H9 (cell line): ENCODE measurements around the gene C19orf53. TPM values are rescaled to one million over a fixed set of nuclear protein-coding genes. Genes with fewer than 3 reads are reported as not detected.

Experiments used
- DNase-seq: peaks from one replicate; pipeline ENCODE4 v3.0.0-alpha.2; 2017
- H2AFZ ChIP-seq: one replicate; pipeline ENCODE4 v1.6.1; 2013; ENCODE audit warnings: mild to moderate bottlenecking, low read length, control low read depth, moderate library complexity
- H2AK5ac ChIP-seq: 2 replicates; pipeline ENCODE4 v1.6.1; 2013; ENCODE audit warnings: low read length, control low read depth, mixed read lengths; ENCODE audit not compliant: insufficient read length
- H2BK120ac ChIP-seq: one replicate; pipeline ENCODE4 v1.6.1; 2013; ENCODE audit warnings: low read depth, mild to moderate bottlenecking, low read length, control low read depth, inconsistent platforms; ENCODE audit not compliant: poor library complexity, severe bottlenecking
- H2BK12ac ChIP-seq: 2 replicates; pipeline ENCODE4 v1.6.1; 2013; ENCODE audit warnings: low read length, control low read depth, mixed read lengths, low read depth; ENCODE audit not compliant: insufficient read length
- H2BK15ac ChIP-seq: 2 replicates; pipeline ENCODE4 v1.6.1; 2013; ENCODE audit warnings: low read depth, low read length, control low read depth
- H2BK20ac ChIP-seq: one replicate; pipeline ENCODE4 v1.6.1; 2013; ENCODE audit warnings: low read depth, mild to moderate bottlenecking, low read length, control low read depth, inconsistent platforms; ENCODE audit not compliant: poor library complexity, severe bottlenecking
- H2BK5ac ChIP-seq: 2 replicates; pipeline ENCODE4 v1.6.1; 2013; ENCODE audit warnings: low read length, control low read depth, mixed read lengths; ENCODE audit not compliant: insufficient read length
- H3K14ac ChIP-seq: 2 replicates; pipeline ENCODE4 v1.6.1; 2013; ENCODE audit warnings: low read length, control low read depth; ENCODE audit not compliant: insufficient read depth
- H3K18ac ChIP-seq: 2 replicates; pipeline ENCODE4 v1.6.1; 2013; ENCODE audit warnings: low read depth, mild to moderate bottlenecking, mixed read lengths, low read length, control low read depth; ENCODE audit not compliant: insufficient read length
- H3K23ac ChIP-seq: 2 replicates; pipeline ENCODE4 v1.6.1; 2013; ENCODE audit warnings: low read length, control low read depth, mixed read lengths, low read depth; ENCODE audit not compliant: insufficient read length
- H3K23me2 ChIP-seq: 2 replicates; pipeline ENCODE4 v1.6.1; 2013; ENCODE audit warnings: low read depth, mild to moderate bottlenecking, mixed read lengths, low read length, control low read depth; ENCODE audit not compliant: insufficient read length, poor library complexity, severe bottlenecking
- H3K27ac ChIP-seq: 2 replicates; pipeline ENCODE4 v1.5.1; 2013; ENCODE audit warnings: low read length, control low read depth, mixed read lengths, low read depth; ENCODE audit not compliant: insufficient read length
- H3K27me3 ChIP-seq: 2 replicates; pipeline ENCODE4 v1.6.1; 2013; ENCODE audit warnings: low read length, control low read depth, inconsistent platforms; ENCODE audit not compliant: insufficient read depth
- H3K4ac ChIP-seq: 2 replicates; pipeline ENCODE4 v1.6.1; 2013; ENCODE audit warnings: low read depth, mild to moderate bottlenecking, control low read depth, inconsistent platforms, low read length, moderate library complexity
- H3K4me1 ChIP-seq: 2 replicates; pipeline ENCODE4 v1.6.1; 2013; ENCODE audit warnings: low read length, control low read depth, inconsistent platforms; ENCODE audit not compliant: insufficient read depth
- H3K4me2 ChIP-seq: 2 replicates; pipeline ENCODE4 v1.6.1; 2013; ENCODE audit warnings: low read length, control low read depth, mixed read lengths; ENCODE audit not compliant: insufficient read length, insufficient read depth
- H3K56ac ChIP-seq: 2 replicates; pipeline ENCODE4 v1.6.1; 2013; ENCODE audit warnings: low read depth, mild to moderate bottlenecking, mixed read lengths, low read length, control low read depth; ENCODE audit not compliant: insufficient read length
- H3K79me1 ChIP-seq: 2 replicates; pipeline ENCODE4 v1.6.1; 2013; ENCODE audit warnings: low read depth, mild to moderate bottlenecking, moderate library complexity, low read length, control low read depth, inconsistent platforms; ENCODE audit not compliant: insufficient read depth, poor library complexity, severe bottlenecking
- H3K79me2 ChIP-seq: 2 replicates; pipeline ENCODE4 v1.6.1; 2013; ENCODE audit warnings: low read length, control low read depth, inconsistent platforms; ENCODE audit not compliant: insufficient read depth
- H3K9ac ChIP-seq: 2 replicates; pipeline ENCODE4 v1.6.1; 2013; ENCODE audit warnings: low read length, control low read depth, mixed read lengths; ENCODE audit not compliant: insufficient read length; ENCODE audit errors: extremely low read depth
- H3K9me3 ChIP-seq: one replicate; pipeline ENCODE4 v1.6.1; 2013; ENCODE audit warnings: low read depth, low read length, inconsistent platforms; ENCODE audit not compliant: control insufficient read depth
- H3T11ph ChIP-seq: one replicate; pipeline ENCODE4 v1.6.1; 2013; ENCODE audit warnings: mild to moderate bottlenecking, low read length, control low read depth, inconsistent platforms
- H4K20me1 ChIP-seq: one replicate; pipeline ENCODE4 v1.6.1; 2013; ENCODE audit not compliant: control insufficient read depth, insufficient read length, insufficient read depth
- H4K5ac ChIP-seq: 2 replicates; pipeline ENCODE4 v1.6.1; 2013; ENCODE audit warnings: low read depth, mild to moderate bottlenecking, mixed read lengths, low read length, control low read depth; ENCODE audit not compliant: insufficient read length
- H4K8ac ChIP-seq: replicated peaks from 2 replicates; pipeline ENCODE4 v1.6.1; 2013; ENCODE audit warnings: low read length, control low read depth, mixed read lengths, low read depth; ENCODE audit not compliant: insufficient read length
- H4K91ac ChIP-seq: 2 replicates; pipeline ENCODE4 v1.6.1; 2013; ENCODE audit warnings: low read depth, mild to moderate bottlenecking, moderate library complexity, mixed read lengths, low read length, control low read depth; ENCODE audit not compliant: insufficient read length
- H3K27ac Mint-ChIP-seq, 3 experiments: 2 replicates in 2 of 3; 3 replicates in 1 of 3; pipeline ENCODE4 v1.8.0; 2020 to 2021; ENCODE audit warnings: mixed read lengths in 3 of 3, mild to moderate bottlenecking in 1 of 3, moderate library complexity in 1 of 3
- H3K27me3 Mint-ChIP-seq: 2 replicates; pipeline ENCODE4 v1.8.0; 2021; ENCODE audit warnings: low read depth, mild to moderate bottlenecking, moderate library complexity, mixed read lengths
- H3K36me3 Mint-ChIP-seq, 3 experiments: 2 replicates in 2 of 3; 3 replicates in 1 of 3; pipeline ENCODE4 v1.8.0; 2020 to 2021; ENCODE audit warnings: low read depth in 3 of 3, mixed read lengths in 3 of 3; ENCODE audit not compliant: insufficient read depth in 1 of 3
- H3K4me1 Mint-ChIP-seq, 2 experiments: 2 replicates each; pipeline ENCODE4 v1.8.0; 2020; ENCODE audit warnings: mixed read lengths in 2 of 2
- H3K4me3 Mint-ChIP-seq, 2 experiments: 2 replicates in 1 of 2; 3 replicates in 1 of 2; pipeline ENCODE4 v1.8.0; 2020 to 2021; ENCODE audit warnings: mild to moderate bottlenecking in 2 of 2, mixed read lengths in 2 of 2, moderate library complexity in 1 of 2
- H3K9me3 Mint-ChIP-seq, 2 experiments: 2 replicates in 1 of 2; 3 replicates in 1 of 2; pipeline ENCODE4 v1.8.0; 2020; ENCODE audit warnings: mild to moderate bottlenecking in 2 of 2, mixed read lengths in 2 of 2, moderate library complexity in 1 of 2
- CTCF ChIP-seq: fragments of 200-600 bp; sonication (generic); conservative IDR thresholded peaks from 3 replicates; pipeline ENCODE4 v1.8.0; 2021; ENCODE audit warnings: antibody characterized with exemption, mild to moderate bottlenecking
- WGBS: extraction: QIAGEN DNeasy Blood & Tissue Kit; methylation state at CpG from one replicate; pipeline ENCODE4 v1.1.7; 2013; ENCODE audit warnings: missing lambda C conversion rate, low lambda C conversion rate, mixed read lengths; ENCODE audit not compliant: insufficient read length; ENCODE audit errors: extremely low coverage; 5-methylcytosine and 5-hydroxymethylcytosine counted together
- total RNA-seq: library from RNA; stranded (reverse); gene quantifications from 2 replicates; pipeline ENCODE4 v1.2.1, GENCODE V29; 2021

Gene C19orf53
- total RNA-seq, 1 experiment from 2014 or later = 129 TPM

- Mint-ChIP-seq H3K4me1 (peaks cover 6 to 8% of the 10 kb centered on the region in 2 experiments), H3K4me3 (peak overlapping the region; percentile 34 to 69; a peak in 2 of 5 replicates)
- no peaks in the 10 kb centered on the region for H3K27me3 ChIP-seq
These were observed 11.0 kb upstream of the C19orf53 start for GRCh38 chr19:13763265-13763664.

More at GRCh38 chr19:13763265-13763664, 11.0 kb upstream of the C19orf53 start:
- TF ChIP-seq CTCF = no peak
- Histone ChIP-seq H3K27ac (no peak overlapping the region), H3K9me3 (no peaks in the 10 kb centered on the region), H4K20me1 (no peaks in the 10 kb centered on the region), H3K4me2 (no peak overlapping the region), H3K18ac (no peak overlapping the region), H4K5ac (no peak overlapping the region), H4K91ac (no peak overlapping the region), H3K23ac (no peak overlapping the region), H2BK12ac (no peak overlapping the region), H2BK120ac (no peak overlapping the region), H2AK5ac (no peak overlapping the region), H3K4ac (no peak overlapping the region), H3K9ac (no peak overlapping the region), H3K56ac (no peak overlapping the region), H3K4me1 (no peaks in the 10 kb centered on the region; the same call in 1 of the 2 replicates), H3K23me2 (peaks cover 4% of the 10 kb centered on the region), H3K79me1 (no peaks in the 10 kb centered on the region), H2BK15ac (no peak overlapping the region), H4K8ac (no peak overlapping the region), H2AFZ (no peak overlapping the region), H3K14ac (no peak overlapping the region), H2BK20ac (no peak overlapping the region), H3T11ph (no peak overlapping the region), H2BK5ac (no peak overlapping the region), H3K79me2 (no peaks in the 10 kb centered on the region)
- Mint-ChIP-seq H3K27ac (no peak overlapping the region), H3K9me3 (no peaks in the 10 kb centered on the region), H3K27me3 (peaks cover 1% of the 10 kb centered on the region), H3K36me3 (peaks cover 8 to 42% (median 40%) of the 10 kb centered on the region in 3 experiments; a peak in 6 of 7 replicates)
- WGBS = no CpG with 5 or more reads among the region's 3 CpGs
- no peak for DNase-seq
